HCEC 1CT (cell line): ENCODE data around the gene ODAPH.
"Not testable (repeated sequence)": the region's sequence is repeated elsewhere in the genome, so short reads cannot be mapped to it uniquely, and the experiment has no call there.

Experiments
- DNase-seq: peaks from one replicate; pipeline ENCODE4 v3.0.0-alpha.2; 2017

ODAPH gene

GRCh38 chr4:75555294-75556164 lies at the start of gene ODAPH:
Gene ODAPH (plus strand): TSS chr4:75556066. CDS start chr4:75556083, 17 bp downstream.
- peak; percentile 3 for DNase-seq

- not testable (repeated sequence) for DNase-seq
These were observed 46.3 kb upstream of the ODAPH start for GRCh38 chr4:75509592-75509991.

- DNase-seq = no peak
These were observed 44.0 kb upstream of the ODAPH start for GRCh38 chr4:75511841-75512240.

GRCh38 chr4:75512386-75513211 lies 43.3 kb upstream of the ODAPH start:
- DNase-seq = peak; percentile 54

- DNase-seq = no peak
These were observed 42.2 kb upstream of the ODAPH start for GRCh38 chr4:75513526-75514130.

- DNase-seq = peak; percentile 90
These were observed 41.5 kb upstream of the ODAPH start, which contains the start of the genes RCHY1 and THAP6 for GRCh38 chr4:75514131-75514948. Gene RCHY1 (minus strand): TSS chr4:75514403. CDS start chr4:75514286, 117 bp downstream. Gene THAP6 (plus strand): TSS chr4:75514473. CDS start chr4:75515453, 980 bp downstream.

- no peak for DNase-seq
These were observed 40.8 kb upstream of the ODAPH start for GRCh38 chr4:75514949-75515612.

GRCh38 chr4:75516144-75516543 lies 39.7 kb upstream of the ODAPH start:
- DNase-seq = no peak

- DNase-seq = not testable (repeated sequence)
These were observed 36.4 kb upstream of the ODAPH start for GRCh38 chr4:75519452-75519851.

GRCh38 chr4:75525086-75525485 lies 30.8 kb upstream of the ODAPH start:
- DNase-seq = no peak

- DNase-seq = no peak
These were observed 30.0 kb upstream of the ODAPH start for GRCh38 chr4:75525910-75526309.

GRCh38 chr4:75527482-75527881 lies 28.4 kb upstream of the ODAPH start:
- no peak for DNase-seq

- DNase-seq = no peak
These were observed 25.1 kb upstream of the ODAPH start for GRCh38 chr4:75530556-75531322.

GRCh38 chr4:75531536-75532143 lies 24.2 kb upstream of the ODAPH start:
- not testable (repeated sequence) for DNase-seq

- not testable (repeated sequence) for DNase-seq
These were observed 22.5 kb upstream of the ODAPH start for GRCh38 chr4:75533339-75533887.

- DNase-seq = not testable (repeated sequence)
These were observed 21.9 kb upstream of the ODAPH start for GRCh38 chr4:75533926-75534325.

- DNase-seq = not testable (repeated sequence)
These were observed 18.6 kb upstream of the ODAPH start for GRCh38 chr4:75537308-75537707.

- DNase-seq = peak; percentile 72
These were observed 13.0 kb upstream of the ODAPH start for GRCh38 chr4:75542824-75543223.

GRCh38 chr4:75544220-75544619 lies 11.6 kb upstream of the ODAPH start:
- DNase-seq = not testable (repeated sequence)

GRCh38 chr4:75544870-75545269 lies 11.0 kb upstream of the ODAPH start:
- DNase-seq = no peak
